Measurements from ENCODE around the gene ADAMTS10. TPM values are rescaled to one million over a fixed set of nuclear protein-coding genes. Genes with fewer than 3 reads are reported as not detected.
"Not testable (repeated sequence)": the region's sequence is repeated elsewhere in the genome, so short reads cannot be mapped to it uniquely, and the experiment has no call there.

Gene ADAMTS10
- total RNA-seq (2014; rRNA removed; shearing (Covaris generic)) = not detected in 2 replicates

- DNase-seq (ENCODE audit: low read depth) = no peak
These were observed at the start of gene ADAMTS10 for GRCh38 chr19:8610041-8610935. TSS of gene ADAMTS10 (minus strand) at chr19:8610715. CDS start at chr19:8605710, 5,005 bp downstream.

- DNase-seq (ENCODE audit: low read depth) = no peak
These were observed 49.4 kb upstream of the ADAMTS10 start for GRCh38 chr19:8659905-8660304.

- no peak for DNase-seq (ENCODE audit: low read depth)
These were observed 47.4 kb upstream of the ADAMTS10 start for GRCh38 chr19:8657869-8658268.

GRCh38 chr19:8655340-8655709 is 44.8 kb upstream of the ADAMTS10 start:
- DNase-seq (ENCODE audit: low read depth) = no peak

GRCh38 chr19:8654591-8655339 is 44.2 kb upstream of the ADAMTS10 start:
- DNase-seq (ENCODE audit: low read depth) = peak; percentile 33

GRCh38 chr19:8648240-8648639 is 37.7 kb upstream of the ADAMTS10 start:
- no peak for DNase-seq (ENCODE audit: low read depth)

- DNase-seq (ENCODE audit: low read depth) = no peak
These were observed 33.5 kb upstream of the ADAMTS10 start for GRCh38 chr19:8643860-8644653.

GRCh38 chr19:8642561-8642960 is 32.0 kb upstream of the ADAMTS10 start:
- no peak for DNase-seq (ENCODE audit: low read depth)

GRCh38 chr19:8641908-8642547 is 31.5 kb upstream of the ADAMTS10 start:
- DNase-seq (ENCODE audit: low read depth) = peak; percentile 46

- no peak for DNase-seq (ENCODE audit: low read depth)
These were observed 30.8 kb upstream of the ADAMTS10 start for GRCh38 chr19:8641221-8641907.

- DNase-seq (ENCODE audit: low read depth) = no peak
These were observed 30.0 kb upstream of the ADAMTS10 start for GRCh38 chr19:8640402-8641004.

- DNase-seq (ENCODE audit: low read depth) = peak; percentile 48
These were observed 29.4 kb upstream of the ADAMTS10 start for GRCh38 chr19:8639821-8640401.

GRCh38 chr19:8638078-8638619 is 27.6 kb upstream of the ADAMTS10 start:
- peak; percentile 47 for DNase-seq (ENCODE audit: low read depth)

GRCh38 chr19:8637070-8637469 is 26.6 kb upstream of the ADAMTS10 start:
- not testable (repeated sequence) for DNase-seq (ENCODE audit: low read depth)

- DNase-seq (ENCODE audit: low read depth) = no peak
These were observed 24.9 kb upstream of the ADAMTS10 start for GRCh38 chr19:8635422-8635821.

- DNase-seq (ENCODE audit: low read depth) = no peak
These were observed 20.9 kb upstream of the ADAMTS10 start for GRCh38 chr19:8631425-8631819.

GRCh38 chr19:8630796-8631424 is 20.4 kb upstream of the ADAMTS10 start:
- no peak for DNase-seq (ENCODE audit: low read depth)

- no peak for DNase-seq (ENCODE audit: low read depth)
These were observed 19.6 kb upstream of the ADAMTS10 start, which contains the start of gene NFILZ for GRCh38 chr19:8629996-8630683. TSS of gene NFILZ (plus strand) at chr19:8630633. CDS start at chr19:8676766, 46,133 bp downstream.

- no peak for DNase-seq (ENCODE audit: low read depth)
These were observed 18.7 kb upstream of the ADAMTS10 start for GRCh38 chr19:8629184-8629583.

All from RPMI7951 (cell line).